ENCODE measurements around the gene MFAP1.
A peak's percentile ranks its signal among the peaks of the same experiment; 100 is the strongest.

DNA sequence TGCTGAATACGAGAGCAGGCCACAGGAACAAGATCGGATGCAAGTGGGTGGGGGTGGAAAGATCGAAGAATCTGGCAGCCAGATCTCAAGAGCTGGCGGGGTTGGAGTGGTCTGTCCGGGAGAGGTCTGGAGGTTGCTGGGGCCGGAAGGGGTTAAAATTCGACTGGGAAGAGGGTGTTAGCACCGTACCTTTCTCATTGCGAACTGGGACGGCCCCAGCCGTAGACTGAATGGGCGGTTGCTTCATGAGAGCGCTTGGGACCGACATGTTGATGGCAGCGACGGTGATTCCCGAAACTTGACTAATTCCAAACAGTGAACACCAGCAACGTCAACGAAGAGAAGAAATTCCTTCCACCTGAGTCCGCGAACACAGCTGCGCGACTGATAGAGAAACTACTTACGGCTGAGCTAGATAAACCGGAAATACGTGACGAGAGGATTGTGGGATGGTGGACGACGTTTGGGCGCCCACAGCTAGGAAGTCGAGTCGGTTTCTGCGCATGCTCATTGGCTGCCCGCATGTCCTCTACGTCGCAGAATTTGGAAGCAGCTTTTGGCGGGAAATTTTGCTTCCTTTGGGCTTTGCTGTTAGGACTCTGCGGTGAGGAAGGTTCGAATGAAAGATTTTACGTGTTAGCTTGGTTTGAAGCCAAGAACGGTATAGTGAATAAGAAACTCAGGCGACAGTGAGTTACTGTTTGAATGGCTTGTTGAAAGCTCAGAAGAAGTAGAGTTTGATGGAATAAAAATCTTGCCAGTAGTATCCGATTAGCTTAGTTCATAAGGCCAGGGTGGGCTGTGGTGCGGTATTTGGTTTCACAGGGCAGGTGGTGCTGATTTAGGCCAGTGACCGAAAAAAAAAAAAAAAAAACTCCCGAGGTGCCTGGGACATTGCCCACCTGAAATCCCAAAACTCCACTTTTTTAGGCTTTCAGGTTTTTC is at the start of gene MFAP1:
- TF ChIP-seq SUZ12 (IDR thresholded peaks at IDR 0.05) = no peak
- no peak for TF ChIP-seq FOXA1 (IDR thresholded peaks at IDR 0.05)
- TF ChIP-seq HDGF (IDR thresholded peaks at IDR 0.05; ENCODE audit: borderline replicate concordance) = no peak
- no peak for TF ChIP-seq CTBP1 (IDR thresholded peaks at IDR 0.05; ENCODE audit: borderline replicate concordance)
- 0 out of 2 replicates have a peak, but pooled peaks have one; percentile 46 for TF ChIP-seq ZNF384 (IDR thresholded peaks at IDR 0.05)
- no peak for TF ChIP-seq SP1 (IDR thresholded peaks at IDR 0.05)
- no peak for TF ChIP-seq TARDBP (IDR thresholded peaks at IDR 0.05)
- no peak for TF ChIP-seq PKNOX1 (IDR thresholded peaks at IDR 0.05)
- TF ChIP-seq ELF4 (IDR thresholded peaks at IDR 0.05) = 0 out of 2 replicates have a peak, but pooled peaks have one; percentile 42
- TF ChIP-seq FOXM1 (IDR thresholded peaks at IDR 0.05; ENCODE audit: borderline replicate concordance) = no peak
- no peak for TF ChIP-seq LEF1 (IDR thresholded peaks at IDR 0.05; ENCODE audit: borderline replicate concordance)
- no peak for TF ChIP-seq FOXK2 (IDR thresholded peaks at IDR 0.05)
- TF ChIP-seq BHLHE40 (IDR thresholded peaks at IDR 0.05; ENCODE audit: borderline replicate concordance) = no peak
- no peak for TF ChIP-seq ARNT (IDR thresholded peaks at IDR 0.05)

All from HEK293T (cell line).